GM12891 (cell line): ENCODE data around the gene GDF15.

Experiments used
- DNase-seq: peaks from one replicate; pipeline ENCODE4 v3.0.0; 2011; ENCODE audit warnings: low spot score; ENCODE audit not compliant: insufficient read length
- FAIRE-seq: peaks from 2 replicates; lab custom pipeline; 2011; peaks lifted over from hg19 to GRCh38; lab: Jason Lieb, UNC
- PAX5 ChIP-seq: IDR thresholded peaks from 2 replicates; pipeline ENCODE4 v1.6.1; 2011; ENCODE audit warnings: low read length, moderate library complexity, mild to moderate bottlenecking; ENCODE audit not compliant: insufficient read depth, severe bottlenecking
- POLR2A ChIP-seq: IDR thresholded peaks from 2 replicates; pipeline ENCODE4 v1.6.1; 2011; ENCODE audit warnings: low read depth, low read length, control low read depth
- POLR2AphosphoS5 ChIP-seq: IDR thresholded peaks from 2 replicates; pipeline ENCODE4 v1.6.1; 2011; ENCODE audit warnings: low read depth, low read length, control low read depth
- POU2F2 ChIP-seq: IDR thresholded peaks from 2 replicates; pipeline ENCODE4 v1.6.1; 2011; ENCODE audit warnings: low read depth, mild to moderate bottlenecking, control low read depth, low read length, moderate library complexity
- SPI1 ChIP-seq: IDR thresholded peaks from 2 replicates; pipeline ENCODE4 v1.6.1; 2011; ENCODE audit warnings: low read depth, low read length, control low read depth
- TAF1 ChIP-seq: IDR thresholded peaks from 2 replicates; pipeline ENCODE4 v1.6.1; 2011; ENCODE audit warnings: low read depth, low read length, control low read depth

The GDF15 gene

GRCh38 chr19:18436671-18437490 lies 50.9 kb downstream of the GDF15 start:
- DNase-seq (peak; percentile 91), FAIRE-seq (peak; percentile 81)
- TF ChIP-seq POLR2AphosphoS5 (no peak), SPI1 (no peak), POU2F2 (no peak), TAF1 (no peak), PAX5 (no peak), POLR2A (no peak)

DNA sequence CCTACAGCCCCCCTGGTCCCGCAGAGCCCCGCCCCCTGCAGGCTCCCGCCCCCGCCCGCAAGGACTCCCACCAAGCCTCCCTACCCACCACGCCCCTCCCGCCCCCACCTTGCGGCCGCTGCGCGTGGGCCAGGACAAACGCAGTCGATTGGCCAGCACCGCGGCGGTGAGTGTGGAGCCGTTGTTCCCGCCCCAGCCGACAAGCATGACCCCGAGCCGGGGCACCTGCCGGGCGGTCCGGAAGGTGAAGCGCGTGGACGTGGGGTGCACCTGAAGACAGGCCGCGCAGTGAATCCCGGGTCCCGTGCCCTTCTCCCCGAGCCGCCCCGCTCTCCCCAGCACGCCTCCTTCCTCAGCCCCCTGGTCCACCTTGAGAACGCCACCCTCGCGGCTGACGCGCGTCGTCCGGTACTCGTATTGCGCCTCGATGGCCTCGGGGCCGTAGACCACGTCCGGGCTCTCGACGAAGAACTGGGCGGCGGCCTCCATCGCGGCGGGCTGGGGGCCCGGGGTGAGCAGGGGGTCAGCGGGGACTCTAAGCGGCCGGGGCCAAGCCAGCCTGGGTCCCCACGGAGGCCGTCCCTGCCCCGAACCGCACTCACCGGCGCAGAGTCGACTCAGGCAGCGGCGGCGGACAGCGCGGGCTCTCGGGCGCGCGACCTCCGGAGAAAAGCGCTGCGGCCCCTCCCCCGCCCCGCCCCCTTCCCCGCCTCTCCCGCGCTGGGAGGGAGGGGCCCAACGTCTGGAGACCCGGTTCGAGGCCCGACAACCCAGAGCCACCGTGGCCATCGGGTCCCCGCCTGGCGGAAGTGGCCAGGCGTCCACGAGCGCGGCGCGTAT lies 51.8 kb downstream of the GDF15 start, which contains the start of gene ISYNA1:
Gene ISYNA1 (minus strand): TSS at position 643 of the 840 bp plus-strand sequence. CDS start 154 bp downstream, at position 489.
- TF ChIP-seq POLR2A (no peak), SPI1 (no peak), POU2F2 (no peak), PAX5 (no peak), POLR2AphosphoS5 (no peak), TAF1 (no peak)
- FAIRE-seq: peak; percentile 33
- DNase-seq: no peak

DNA sequence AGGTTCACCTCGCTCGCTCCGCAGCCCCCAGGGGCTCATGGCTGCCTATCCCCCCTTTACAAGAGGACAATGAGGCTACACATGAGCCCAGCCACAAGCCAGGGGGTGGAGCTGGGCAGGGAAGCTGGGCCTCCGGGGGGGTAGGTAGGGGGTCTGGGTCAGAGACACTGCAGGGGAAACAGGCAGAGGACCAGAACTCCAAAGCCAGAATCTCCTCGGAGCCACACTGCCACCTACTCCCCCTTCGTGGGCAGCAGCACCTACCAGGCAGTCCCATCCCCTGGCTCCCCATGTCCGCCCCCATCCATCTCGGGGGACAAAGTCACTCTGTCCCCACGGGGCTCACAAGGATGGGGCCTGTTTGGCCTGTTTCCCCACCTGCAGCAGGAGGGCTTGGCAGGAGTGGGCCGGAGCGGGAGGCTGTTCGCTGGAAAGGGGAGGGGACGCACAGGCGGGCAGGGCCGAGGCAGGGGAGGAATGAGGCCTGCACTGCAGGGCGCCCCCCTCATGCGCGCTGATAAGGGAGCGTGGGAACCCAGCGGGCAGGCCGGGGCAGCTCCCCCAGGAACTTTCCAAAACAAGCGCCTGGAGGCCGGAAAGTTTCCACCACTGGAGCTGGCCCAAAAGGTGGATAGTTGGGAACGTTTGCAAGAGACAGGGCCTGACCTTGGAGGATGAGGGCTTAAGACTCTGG lies 52.5 kb downstream of the GDF15 start:
- FAIRE-seq: no peak
- DNase-seq: no peak

More for the DNA sequence above, 52.5 kb downstream of the GDF15 start:
- peak; percentile 41; the same call in 1 of the 2 replicates for TF ChIP-seq POLR2AphosphoS5
- no peak for TF ChIP-seq PAX5
- no peak; the same call in 1 of the 2 replicates for TF ChIP-seq POLR2A
- TF ChIP-seq TAF1: no peak
